OCI-LY7 (cell line): Measurements from ENCODE around the gene ARL15. TPM values are rescaled to one million over a fixed set of nuclear protein-coding genes. Genes with fewer than 3 reads are reported as not detected.

Source experiments
- BruUV-seq: library from RNA; stranded (reverse); fragments of 400-500 nt; replicated peaks from 2 replicates; lab custom pipeline; 2021; lab: Mats Ljungman, UMichigan
- CTCF ChIA-PET: fragments of 300-600 bp; sonication (Branson Sonifier 250); formaldehyde crosslinking; loops from one replicate; lab custom pipeline; 2022; ENCODE audit warnings: antibody characterized with exemption; ENCODE audit not compliant: unreplicated experiment; lab: Charles Lee
- POLR2A ChIA-PET: fragments of 300-600 bp; sonication (Branson Sonifier 250); formaldehyde crosslinking; loops from one replicate; lab custom pipeline; 2022; ENCODE audit warnings: antibody characterized with exemption; lab: Charles Lee
- DNase-seq: peaks from one replicate; pipeline ENCODE4 v3.0.0-alpha.2; 2015; ENCODE audit warnings: low spot score
- H2AFZ ChIP-seq: fragments of 200-600 bp; sonication (generic), shearing (Covaris generic); 2 replicates; pipeline ENCODE4 v1.6.1; 2014; ENCODE audit warnings: mild to moderate bottlenecking, antibody characterized with exemption, low read length, moderate library complexity
- H3K27ac ChIP-seq: fragments of 200-600 bp; sonication (generic); 2 replicates; pipeline ENCODE4 v1.5.1; 2014; ENCODE audit warnings: mixed run types, low read depth, mild to moderate bottlenecking, moderate library complexity, low read length, inconsistent platforms; ENCODE audit not compliant: poor library complexity, severe bottlenecking
- H3K36me3 ChIP-seq: fragments of 200-600 bp; sonication (generic); 2 replicates; pipeline ENCODE4 v1.6.1; 2014; ENCODE audit warnings: mild to moderate bottlenecking, antibody characterized with exemption, low read length, moderate library complexity, mixed read lengths; ENCODE audit not compliant: insufficient read depth
- H3K4me1 ChIP-seq: fragments of 200-600 bp; sonication (generic); 2 replicates; pipeline ENCODE4 v1.5.1; 2014; ENCODE audit warnings: mild to moderate bottlenecking, low read length; ENCODE audit not compliant: insufficient read depth, poor library complexity, severe bottlenecking
- H3K4me2 ChIP-seq: fragments of 200-600 bp; sonication (generic); 2 replicates; pipeline ENCODE4 v1.6.1; 2014; ENCODE audit warnings: mild to moderate bottlenecking, low read length
- H3K4me3 ChIP-seq: fragments of 200-600 bp; sonication (generic); 2 replicates; pipeline ENCODE4 v1.5.1; 2014; ENCODE audit warnings: mild to moderate bottlenecking, low read depth, low read length; ENCODE audit not compliant: poor library complexity, severe bottlenecking
- H3K79me2 ChIP-seq: fragments of 200-600 bp; sonication (generic); 2 replicates; pipeline ENCODE4 v1.6.1; 2016; ENCODE audit warnings: low read depth, mild to moderate bottlenecking, low read length, moderate library complexity, mixed read lengths; ENCODE audit not compliant: insufficient read depth
- H3K9me2 ChIP-seq: fragments of 200-600 bp; sonication (generic); 2 replicates; pipeline ENCODE4 v1.6.1; 2016; ENCODE audit warnings: mild to moderate bottlenecking, low read length, mixed read lengths; ENCODE audit not compliant: insufficient read depth
- H3K9me3 ChIP-seq: fragments of 200-600 bp; sonication (generic); 2 replicates; pipeline ENCODE4 v1.6.1; 2014; ENCODE audit warnings: mild to moderate bottlenecking, mixed run types, low read length, mixed read lengths
- H4K20me1 ChIP-seq: fragments of 200-600 bp; sonication (generic); 2 replicates; pipeline ENCODE4 v1.6.1; 2014; ENCODE audit warnings: mild to moderate bottlenecking, antibody characterized with exemption, low read length, moderate library complexity, mixed read lengths; ENCODE audit not compliant: insufficient read depth
- EZH2phosphoT487 ChIP-seq: fragments of 200-600 bp; sonication (generic); IDR thresholded peaks from 2 replicates; pipeline ENCODE4 v1.6.1; 2018; ENCODE audit warnings: low read depth, borderline replicate concordance, mild to moderate bottlenecking, mixed run types, antibody characterized with exemption, low read length, moderate library complexity, mixed read lengths
- intact Hi-C: fragments of 100-400 bp; cut with micrococcal nuclease; formaldehyde crosslinking; loops from one replicate; pipeline ENCODE4 v1.10.0; 2022; ENCODE audit not compliant: unreplicated experiment
- total RNA-seq, 2 experiments: library from RNA; depleted of rRNA in 1 of 2; stranded (reverse); fragments of >200 nt in 1 of 2; shearing (Covaris generic) in 1 of 2; gene quantifications; 2 replicates each; pipeline ENCODE4 v1.2.3, GENCODE V29; 2014 to 2022
- TF ChIP-seq, protein P1 (sequence below): fragments of 200-600 bp; sonication (generic); conservative IDR thresholded peaks from 2 replicates; pipeline ENCODE4 v1.5.1; 2014; ENCODE audit warnings: mild to moderate bottlenecking, antibody characterized with exemption, low read length, moderate library complexity, mixed read lengths

Gene ARL15
- total RNA-seq, 2 experiments from 2014 or later = 18.8 to 24.4 TPM

DNA sequence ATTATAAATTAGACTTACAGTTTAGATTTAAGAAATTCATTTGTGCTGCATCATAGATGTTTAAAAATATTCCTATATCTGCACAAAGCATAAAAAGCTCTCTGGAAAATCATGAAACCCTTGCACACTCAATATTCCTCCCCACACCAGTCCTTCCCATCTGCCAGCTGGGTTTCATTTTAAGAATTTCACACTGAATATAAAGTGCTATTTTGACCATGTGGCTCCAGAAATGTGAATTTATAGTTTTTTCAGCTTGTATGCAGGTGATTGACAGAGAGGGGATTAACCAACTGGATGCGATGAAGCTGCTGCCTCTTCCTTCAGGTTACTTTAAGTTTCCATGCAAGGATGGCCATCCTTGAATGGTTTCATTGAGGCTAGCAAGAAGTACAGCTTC is 403.6 kb downstream of the ARL15 start:
- no peak for DNase-seq
- BruUV-seq = no TSS peak
- Histone ChIP-seq H3K27ac (no peak overlapping the region), H3K79me2 (no peaks in the 10 kb centered on the region), H3K36me3 (no peaks in the 10 kb centered on the region), H3K4me1 (no peaks in the 10 kb centered on the region), H2AFZ (no peak overlapping the region), H4K20me1 (no peaks in the 10 kb centered on the region), H3K9me3 (no peaks in the 10 kb centered on the region), H3K4me2 (no peak overlapping the region), H3K9me2 (no peaks in the 10 kb centered on the region), H3K4me3 (no peak overlapping the region)
- CTCF ChIA-PET = no interaction called here
- POLR2A ChIA-PET = no interaction called here
- TF ChIP-seq, protein P1, sequence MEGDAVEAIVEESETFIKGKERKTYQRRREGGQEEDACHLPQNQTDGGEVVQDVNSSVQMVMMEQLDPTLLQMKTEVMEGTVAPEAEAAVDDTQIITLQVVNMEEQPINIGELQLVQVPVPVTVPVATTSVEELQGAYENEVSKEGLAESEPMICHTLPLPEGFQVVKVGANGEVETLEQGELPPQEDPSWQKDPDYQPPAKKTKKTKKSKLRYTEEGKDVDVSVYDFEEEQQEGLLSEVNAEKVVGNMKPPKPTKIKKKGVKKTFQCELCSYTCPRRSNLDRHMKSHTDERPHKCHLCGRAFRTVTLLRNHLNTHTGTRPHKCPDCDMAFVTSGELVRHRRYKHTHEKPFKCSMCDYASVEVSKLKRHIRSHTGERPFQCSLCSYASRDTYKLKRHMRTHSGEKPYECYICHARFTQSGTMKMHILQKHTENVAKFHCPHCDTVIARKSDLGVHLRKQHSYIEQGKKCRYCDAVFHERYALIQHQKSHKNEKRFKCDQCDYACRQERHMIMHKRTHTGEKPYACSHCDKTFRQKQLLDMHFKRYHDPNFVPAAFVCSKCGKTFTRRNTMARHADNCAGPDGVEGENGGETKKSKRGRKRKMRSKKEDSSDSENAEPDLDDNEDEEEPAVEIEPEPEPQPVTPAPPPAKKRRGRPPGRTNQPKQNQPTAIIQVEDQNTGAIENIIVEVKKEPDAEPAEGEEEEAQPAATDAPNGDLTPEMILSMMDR = no peak
- TF ChIP-seq EZH2phosphoT487 = no peak
- intact Hi-C loops = no loop called here

DNA sequence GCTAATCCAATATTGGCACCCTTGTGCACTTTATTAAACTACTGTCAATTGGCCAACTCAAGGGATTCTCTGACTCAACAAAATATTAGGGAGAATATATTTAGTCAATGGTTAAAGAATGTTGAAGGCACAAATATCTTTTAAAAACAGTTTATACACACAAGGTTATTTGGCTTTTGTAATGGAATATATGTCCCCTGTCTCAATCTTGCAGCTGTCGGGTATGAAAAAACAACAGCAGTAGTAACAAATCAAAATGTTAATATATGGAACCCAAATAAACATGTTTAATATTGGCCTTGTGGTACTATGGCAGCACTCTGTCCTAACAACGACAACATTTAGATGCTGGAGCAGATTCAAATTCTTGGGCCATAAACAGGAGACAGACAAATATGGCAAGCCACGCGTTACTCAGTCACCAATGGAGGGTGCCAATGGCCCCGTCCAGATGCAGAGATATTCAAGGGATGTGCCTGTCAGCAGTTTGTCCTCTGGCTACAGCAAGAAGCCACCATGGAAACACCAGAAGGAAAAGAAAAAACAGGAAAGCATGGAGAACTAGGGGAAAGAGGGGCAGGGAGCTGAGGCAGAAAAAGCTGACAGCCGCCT is 408.0 kb downstream of the ARL15 start:
- no peak overlapping the region for H3K4me3 ChIP-seq
- no peaks in the 10 kb centered on the region for H3K79me2 ChIP-seq
- ChIA-PET CTCF (no interaction called here), POLR2A (interaction anchor here (1.5 kb wide), 1 partner anchor 89 kb away, joined by 3 read pairs; no protein-coding TSS in a partner anchor)
- no peaks in the 10 kb centered on the region for H3K9me2 ChIP-seq
- no peaks in the 10 kb centered on the region for H3K36me3 ChIP-seq
- no peak overlapping the region for H3K4me2 ChIP-seq
- TF ChIP-seq EZH2phosphoT487 = no peak
- TF ChIP-seq, protein P1 = no peak
- no peak for DNase-seq
- H3K9me3 ChIP-seq = no peaks in the 10 kb centered on the region
- H2AFZ ChIP-seq = no peak overlapping the region
- no peak overlapping the region for H3K27ac ChIP-seq
- intact Hi-C loops = no loop called here
- no TSS peak for BruUV-seq
- H3K4me1 ChIP-seq = no peaks in the 10 kb centered on the region
- H4K20me1 ChIP-seq = no peaks in the 10 kb centered on the region

DNA sequence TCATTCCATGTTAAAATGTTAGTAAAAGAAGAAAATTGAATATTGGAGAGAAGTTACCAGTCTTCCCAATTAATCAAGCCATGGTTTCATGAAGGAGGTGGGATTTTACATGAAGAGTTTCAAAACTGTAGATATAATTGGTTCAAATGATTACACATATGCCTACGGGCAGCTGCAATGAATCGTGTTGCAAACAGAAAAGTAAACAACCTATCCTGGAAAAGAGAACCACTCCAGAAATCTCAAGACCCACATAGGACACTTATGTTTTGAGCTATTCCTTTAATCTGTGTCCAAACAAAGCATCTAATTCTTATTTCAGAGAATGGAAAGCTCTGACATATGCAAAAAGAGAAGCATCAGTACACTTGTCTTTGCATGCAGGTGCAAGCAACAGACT is 409.7 kb downstream of the ARL15 start:
- Histone ChIP-seq H3K9me3 (no peaks in the 10 kb centered on the region), H3K79me2 (no peaks in the 10 kb centered on the region), H3K27ac (no peak overlapping the region), H3K9me2 (no peaks in the 10 kb centered on the region), H3K4me2 (no peak overlapping the region), H2AFZ (no peak overlapping the region), H3K4me3 (no peak overlapping the region), H3K36me3 (no peaks in the 10 kb centered on the region), H4K20me1 (no peaks in the 10 kb centered on the region), H3K4me1 (no peaks in the 10 kb centered on the region)
- ChIA-PET POLR2A (interaction anchor here (0.6 kb wide), 2 partner anchors 160 to 572 kb away, joined by 3 read pairs; no protein-coding TSS in a partner anchor), CTCF (no interaction called here)
- DNase-seq = no peak
- BruUV-seq = no TSS peak
- intact Hi-C loops = no loop called here
- no peak for TF ChIP-seq EZH2phosphoT487
- TF ChIP-seq, protein P1 = no peak
